GM23248 (cell line): ENCODE data around the gene MAGI1.

ENCODE experiments used
- EZH2 ChIP-seq: fragments of 200-600 bp; sonication (generic); IDR thresholded peaks from 2 replicates; pipeline ENCODE4 v1.6.1; 2018; ENCODE audit warnings: antibody characterized with exemption, mild to moderate bottlenecking; ENCODE audit not compliant: insufficient read depth, poor library complexity, severe bottlenecking
- EZH2phosphoT487 ChIP-seq: fragments of 200-600 bp; sonication (generic); IDR thresholded peaks from 2 replicates; pipeline ENCODE4 v1.6.1; 2018; ENCODE audit warnings: antibody characterized with exemption, moderate library complexity, mild to moderate bottlenecking, low read depth; ENCODE audit not compliant: insufficient read depth

DNA sequence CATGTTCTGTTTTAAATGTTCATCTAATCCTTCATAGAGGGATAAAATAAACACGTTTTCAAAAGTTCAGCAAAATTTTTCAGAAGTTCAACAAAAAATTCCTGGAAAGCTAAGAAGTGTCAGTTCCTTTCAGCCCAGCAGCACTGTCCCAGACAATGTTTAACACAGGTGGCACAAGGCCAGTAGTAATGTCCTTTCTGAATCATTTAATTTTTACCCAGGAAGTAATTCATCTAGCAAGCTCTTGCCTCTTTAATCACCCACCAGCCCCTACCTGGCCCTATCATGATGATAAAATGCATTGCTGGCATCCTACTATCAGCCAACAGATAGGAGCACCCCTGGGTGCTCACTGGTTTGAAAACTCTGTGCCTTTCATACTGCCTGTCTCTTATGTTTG, 723.8 kb downstream of the MAGI1 start:
- TF ChIP-seq EZH2phosphoT487 (no peak), EZH2 (no peak)
